Tibial nerve (tissue), 3 donors: ENCODE data around the gene NNAT.

ENCODE experiments used
- CTCF ChIP-seq, 5 experiments: fragments of 200-600 bp in 3 of 5; fragments of 450-650 bp in 2 of 5; sonication (generic) in 3 of 5; IDR thresholded peaks; one replicate each; pipeline ENCODE4 v1.5.1; 2016 to 2019; ENCODE audit warnings: antibody characterized with exemption in 5 of 5, mild to moderate bottlenecking in 3 of 5, moderate library complexity in 2 of 5
- POLR2A ChIP-seq, 2 donors: fragments of 450-650 bp; IDR thresholded peaks; one replicate each; pipeline ENCODE4 v1.6.1; 2017; ENCODE audit warnings: antibody characterized with exemption in 2 of 2, mild to moderate bottlenecking in 2 of 2, moderate library complexity in 2 of 2

GRCh38 chr20:37556538-37556937, 35.5 kb downstream of the NNAT start:
- no peak for TF ChIP-seq CTCF (IDR thresholded peaks at IDR 0.05)
- no peak for TF ChIP-seq POLR2A (IDR thresholded peaks at IDR 0.05)
